PC-9 (cell line): ENCODE results near the gene BLM.

ENCODE experiments used
- CTCF ChIP-seq: fragments of 200-600 bp; sonication (generic); conservative IDR thresholded peaks from 2 replicates; pipeline ENCODE4 v1.6.1; 2017; ENCODE audit warnings: mixed run types, antibody characterized with exemption, mild to moderate bottlenecking, moderate library complexity
- EZH2 ChIP-seq: fragments of 200-600 bp; sonication (generic); IDR thresholded peaks from 2 replicates; pipeline ENCODE4 v1.8.0; 2017; ENCODE audit warnings: antibody characterized with exemption, low read depth

DNA sequence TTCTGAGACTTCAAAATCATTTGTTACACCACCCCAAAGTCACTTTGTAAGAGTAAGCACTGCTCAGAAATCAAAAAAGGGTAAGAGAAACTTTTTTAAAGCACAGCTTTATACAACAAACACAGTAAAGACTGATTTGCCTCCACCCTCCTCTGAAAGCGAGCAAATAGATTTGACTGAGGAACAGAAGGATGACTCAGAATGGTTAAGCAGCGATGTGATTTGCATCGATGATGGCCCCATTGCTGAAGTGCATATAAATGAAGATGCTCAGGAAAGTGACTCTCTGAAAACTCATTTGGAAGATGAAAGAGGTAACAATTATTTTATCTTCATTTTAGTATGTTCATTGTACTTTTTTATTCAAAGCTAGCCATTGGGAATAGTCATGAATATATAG, 32.6 kb downstream of the BLM start:
- TF ChIP-seq EZH2, result no peak
- TF ChIP-seq CTCF, result no peak
